Measurements from ENCODE around the gene MTA1.

DNA sequence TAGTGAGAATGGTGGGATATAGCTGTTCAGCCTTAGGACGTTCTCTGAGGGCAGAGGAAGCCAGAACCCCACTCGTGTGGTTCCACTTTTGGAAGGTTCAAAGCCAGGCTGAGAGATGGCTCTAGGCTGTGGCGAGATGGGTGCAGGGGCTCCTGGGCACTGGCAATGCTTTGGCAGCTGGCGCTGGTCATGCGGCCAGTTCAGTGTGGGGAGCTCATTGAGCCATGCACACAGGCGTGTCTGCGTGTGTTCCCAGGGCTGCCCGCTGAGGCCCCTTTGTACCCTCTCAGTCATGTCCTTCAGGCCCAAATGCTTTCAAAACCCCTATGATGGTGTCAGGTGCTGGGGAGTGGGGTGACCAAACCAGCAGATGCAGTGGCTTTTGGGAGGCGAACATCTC is 19.6 kb upstream of the MTA1 start:
- TF ChIP-seq, protein P1, sequence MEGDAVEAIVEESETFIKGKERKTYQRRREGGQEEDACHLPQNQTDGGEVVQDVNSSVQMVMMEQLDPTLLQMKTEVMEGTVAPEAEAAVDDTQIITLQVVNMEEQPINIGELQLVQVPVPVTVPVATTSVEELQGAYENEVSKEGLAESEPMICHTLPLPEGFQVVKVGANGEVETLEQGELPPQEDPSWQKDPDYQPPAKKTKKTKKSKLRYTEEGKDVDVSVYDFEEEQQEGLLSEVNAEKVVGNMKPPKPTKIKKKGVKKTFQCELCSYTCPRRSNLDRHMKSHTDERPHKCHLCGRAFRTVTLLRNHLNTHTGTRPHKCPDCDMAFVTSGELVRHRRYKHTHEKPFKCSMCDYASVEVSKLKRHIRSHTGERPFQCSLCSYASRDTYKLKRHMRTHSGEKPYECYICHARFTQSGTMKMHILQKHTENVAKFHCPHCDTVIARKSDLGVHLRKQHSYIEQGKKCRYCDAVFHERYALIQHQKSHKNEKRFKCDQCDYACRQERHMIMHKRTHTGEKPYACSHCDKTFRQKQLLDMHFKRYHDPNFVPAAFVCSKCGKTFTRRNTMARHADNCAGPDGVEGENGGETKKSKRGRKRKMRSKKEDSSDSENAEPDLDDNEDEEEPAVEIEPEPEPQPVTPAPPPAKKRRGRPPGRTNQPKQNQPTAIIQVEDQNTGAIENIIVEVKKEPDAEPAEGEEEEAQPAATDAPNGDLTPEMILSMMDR (IDR thresholded peaks at IDR 0.05), result no peak
- no peak for TF ChIP-seq EZH2 (IDR thresholded peaks at IDR 0.05)
- TF ChIP-seq EZH2phosphoT487 (IDR thresholded peaks at IDR 0.05), result no peak

Measured in neural progenitor cell (in vitro differentiated cells).